Gastroesophageal sphincter (tissue), 4 donors: ENCODE results near the gene GLO1. TPM values are rescaled to one million over a fixed set of nuclear protein-coding genes. Genes with fewer than 3 reads are reported as not detected.

ENCODE experiments used
- ATAC-seq: fragments of 150-250 bp; one replicate; pipeline ENCODE4 v1.9.1; 2016; ENCODE audit warnings: mild to moderate bottlenecking, moderate library complexity
- H3K27ac ChIP-seq, 4 donors: fragments of 200-600 bp; sonication (generic) in 3 of 4; 1 replicate in 3 of 4; 2 replicates in 1 of 4; pipeline ENCODE4 v1.5.1; 2016 to 2019
- H3K27me3 ChIP-seq: fragments of 200-600 bp; sonication (generic); one replicate; pipeline ENCODE4 v1.5.1; 2019
- H3K36me3 ChIP-seq, 2 donors: fragments of 200-600 bp; sonication (generic); one replicate each; pipeline ENCODE4 v1.5.1; 2019; ENCODE audit warnings: control low read depth in 1 of 2
- H3K4me1 ChIP-seq, 3 donors: fragments of 200-600 bp; sonication (generic); 1 replicate in 2 of 3; 2 replicates in 1 of 3; pipeline ENCODE4 v1.5.1; 2016 to 2019; ENCODE audit warnings: control low read depth in 2 of 3
- H3K4me3 ChIP-seq, 2 donors: fragments of 200-600 bp; sonication (generic); one replicate each; pipeline ENCODE4 v1.5.1; 2019; ENCODE audit warnings: mild to moderate bottlenecking in 1 of 2, moderate library complexity in 1 of 2
- H3K9me3 ChIP-seq, 3 donors: fragments of 200-600 bp; sonication (generic); one replicate each; pipeline ENCODE4 v1.5.1; 2017 to 2019; ENCODE audit warnings: control low read depth in 2 of 3
- CTCF ChIP-seq, 4 experiments: fragments of 200-600 bp in 2 of 4; fragments of 450-650 bp in 2 of 4; sonication (generic) in 1 of 4; IDR thresholded peaks; one replicate each; pipeline ENCODE4 v1.5.1; 2017 to 2019; ENCODE audit warnings: antibody characterized with exemption in 4 of 4, mild to moderate bottlenecking in 2 of 4, moderate library complexity in 2 of 4
- EP300 ChIP-seq: sonication (generic); formaldehyde crosslinking; IDR thresholded peaks from one replicate; pipeline ENCODE4 v1.6.1; 2017; ENCODE audit warnings: antibody characterized with exemption, mild to moderate bottlenecking
- POLR2A ChIP-seq, 2 donors: fragments of 450-650 bp; IDR thresholded peaks; one replicate each; pipeline ENCODE4 v1.6.1; 2017; ENCODE audit warnings: antibody characterized with exemption in 2 of 2, mild to moderate bottlenecking in 2 of 2, moderate library complexity in 1 of 2
- POLR2AphosphoS5 ChIP-seq: sonication (generic); formaldehyde crosslinking; IDR thresholded peaks from one replicate; pipeline ENCODE4 v1.6.1; 2017; ENCODE audit warnings: antibody characterized with exemption
- WGBS, 2 donors: methylation state at CpG; one replicate each; pipeline ENCODE4 v1.1.5; 2018; ENCODE audit warnings: low coverage in 1 of 2; 5-methylcytosine and 5-hydroxymethylcytosine counted together
- total RNA-seq, 4 donors: library from RNA; depleted of rRNA; stranded (reverse); fragments of >200 nt; gene quantifications; one replicate each; pipeline ENCODE4 v1.1.0, GENCODE V29; 2016

GLO1 gene
- total RNA-seq, 4 donors from 2014 or later: 72.3 to 109 (median 84.3) TPM

- peaks cover 0 to 10% of the 10 kb centered on the region in 2 donors for H3K36me3 ChIP-seq
- H3K27me3 ChIP-seq: no peaks in the 10 kb centered on the region
- no peak overlapping the region for H3K27ac ChIP-seq
- no peak for ATAC-seq
- TF ChIP-seq EP300: no peak
- TF ChIP-seq POLR2A (IDR thresholded peaks at IDR 0.05): no peak
- TF ChIP-seq CTCF (IDR thresholded peaks at IDR 0.05): no peak
- no peak for TF ChIP-seq POLR2AphosphoS5
- H3K9me3 ChIP-seq: no peaks in the 10 kb centered on the region
- peaks cover 0 to 4% (median 0%) of the 10 kb centered on the region in 3 donors for H3K4me1 ChIP-seq
- H3K4me3 ChIP-seq: no peak overlapping the region
Measured at GRCh38 chr6:38648629-38649028, 54.3 kb downstream of the GLO1 start.

DNA sequence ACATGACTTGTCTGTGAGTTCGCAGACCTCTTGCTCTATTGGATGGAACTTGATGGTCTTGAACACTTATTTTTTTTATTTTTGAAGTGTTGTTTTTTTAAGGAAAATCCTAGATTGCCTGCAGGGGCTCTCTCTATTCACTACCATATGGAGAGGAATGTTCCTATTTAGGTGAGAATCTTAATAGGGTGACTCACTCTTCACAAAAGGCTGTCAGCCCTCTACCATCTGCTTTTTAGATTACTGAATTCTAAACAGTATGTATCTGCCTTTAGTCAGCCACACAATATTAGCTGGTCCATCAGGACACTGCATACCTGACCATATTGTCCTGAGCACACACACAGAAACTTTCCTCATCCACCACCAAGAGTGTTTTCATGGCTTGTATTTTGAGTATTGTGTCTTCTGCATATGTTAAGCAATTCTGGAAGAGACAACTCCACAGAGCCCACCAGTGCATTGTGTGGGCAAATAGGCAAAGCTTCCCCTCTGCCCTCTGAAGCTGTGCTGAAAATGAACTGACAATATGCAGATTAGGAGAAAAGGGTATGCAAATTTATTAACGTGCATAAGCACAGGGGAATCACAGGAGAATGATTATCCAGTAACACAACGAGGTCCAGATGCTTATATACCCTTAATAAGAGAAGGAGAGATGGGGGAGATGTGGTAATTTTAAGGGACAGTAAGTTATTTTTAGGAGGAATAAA lies 56.6 kb downstream of the GLO1 start:
- TF ChIP-seq CTCF (IDR thresholded peaks at IDR 0.05): no peak
- TF ChIP-seq POLR2A (IDR thresholded peaks at IDR 0.05): no peak
- no peak for TF ChIP-seq POLR2AphosphoS5
- TF ChIP-seq EP300: no peak
- no peak for ATAC-seq
- H3K27me3 ChIP-seq: no peaks in the 10 kb centered on the region

DNA sequence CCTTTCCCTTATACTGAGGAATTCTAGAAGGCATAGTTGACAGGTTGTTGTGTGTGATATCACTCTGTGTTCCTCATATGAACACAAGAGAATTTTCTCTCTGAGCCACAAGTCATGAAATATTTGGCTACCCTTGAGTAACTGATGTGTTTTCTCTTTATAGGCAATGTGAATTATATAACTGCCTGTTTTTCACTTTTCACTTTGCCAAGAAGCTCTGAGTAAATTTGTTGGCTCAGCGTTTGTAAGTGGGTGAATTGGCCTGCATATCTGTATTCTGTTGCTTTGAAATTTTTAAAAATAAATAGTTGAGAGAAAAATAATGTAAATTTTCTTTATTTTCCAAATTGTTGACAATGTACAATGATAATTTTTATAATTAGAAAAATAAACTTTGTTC lies 58.0 kb downstream of the GLO1 start:
- Histone ChIP-seq H3K4me1 (peaks cover 3 to 17% (median 6%) of the 10 kb centered on the region in 3 donors), H3K36me3 (peaks cover 0 to under 1% of the 10 kb centered on the region in 2 donors), H3K9me3 (no peaks in the 10 kb centered on the region), H3K27ac (no peak overlapping the region), H3K4me3 (no peak overlapping the region), H3K27me3 (no peaks in the 10 kb centered on the region)
- TF ChIP-seq POLR2AphosphoS5 (no peak), CTCF (IDR thresholded peaks at IDR 0.05) (no peak), EP300 (no peak)
- ATAC-seq: no peak
- 20 to 21% methylated on average over 1 of the region's 1 CpG for WGBS, 2 donors

More for the DNA sequence above, 56.6 kb downstream of the GLO1 start:
- peaks cover 0 to 6% (median 0%) of the 10 kb centered on the region in 3 donors for H3K4me1 ChIP-seq
- H3K9me3 ChIP-seq: no peaks in the 10 kb centered on the region
- WGBS, 2 donors: 84 to 90% methylated on average over 3 of the region's 3 CpGs
- H3K36me3 ChIP-seq: peaks cover 0 to 10% of the 10 kb centered on the region in 2 donors
- no peak overlapping the region for H3K4me3 ChIP-seq
- no peak overlapping the region for H3K27ac ChIP-seq

GRCh38 chr6:38640216-38640909 lies 62.6 kb downstream of the GLO1 start:
- Histone ChIP-seq H3K27ac (peak overlapping the region; percentile 80 to 95 (median 94)), H3K27me3 (no peaks in the 10 kb centered on the region), H3K4me1 (peaks cover 6 to 30% (median 10%) of the 10 kb centered on the region in 3 donors), H3K36me3 (no peaks in the 10 kb centered on the region), H3K9me3 (no peaks in the 10 kb centered on the region), H3K4me3 (peak overlapping the region; percentile 93 to 99)
- 5 to 8% methylated on average over 13 to 28 of the region's 32 CpGs for WGBS, 2 donors
- TF ChIP-seq POLR2AphosphoS5 (no peak), CTCF (IDR thresholded peaks at IDR 0.05) (no peak), POLR2A (IDR thresholded peaks at IDR 0.05) (no peak), EP300 (no peak)
- ATAC-seq: no peak
